ENCODE results near the gene ATP6V1C2. TPM values are rescaled to one million over a fixed set of nuclear protein-coding genes. Genes with fewer than 3 reads are reported as not detected.
A peak's percentile ranks its signal among the peaks of the same experiment; 100 is the strongest.

ATP6V1C2 gene
- total RNA-seq, 4 donors from 2014 or later: 0.63 to 4.0 (median 1.3) TPM

GRCh38 chr2:10709290-10709939 is 12.0 kb upstream of the ATP6V1C2 start:
- no peak for TF ChIP-seq CTCF (IDR thresholded peaks at IDR 0.05)
- DNase-seq (ENCODE audit: low spot score): no peak
- no peak for ATAC-seq (ENCODE audit: low FRiP score)

GRCh38 chr2:10712185-10712809 is 9.1 kb upstream of the ATP6V1C2 start:
- no peak for TF ChIP-seq CTCF (IDR thresholded peaks at IDR 0.05)
- ATAC-seq (ENCODE audit: low FRiP score): no peak
- DNase-seq (ENCODE audit: low spot score): no peak

GRCh38 chr2:10716581-10716980 is 4.8 kb upstream of the ATP6V1C2 start:
- ATAC-seq (ENCODE audit: low FRiP score): no peak
- TF ChIP-seq CTCF (IDR thresholded peaks at IDR 0.05): no peak
- DNase-seq (ENCODE audit: low spot score): no peak

GRCh38 chr2:10717628-10718027 is 3.8 kb upstream of the ATP6V1C2 start:
- ATAC-seq (ENCODE audit: low FRiP score) (peak; percentile 87), DNase-seq (ENCODE audit: low spot score) (no peak)
- TF ChIP-seq CTCF (IDR thresholded peaks at IDR 0.05): no peak

GRCh38 chr2:10720306-10720705 is 1.1 kb upstream of the ATP6V1C2 start:
- ATAC-seq (ENCODE audit: low FRiP score) (no peak), DNase-seq (ENCODE audit: low spot score) (no peak)
- no peak for TF ChIP-seq CTCF (IDR thresholded peaks at IDR 0.05)

- TF ChIP-seq CTCF (IDR thresholded peaks at IDR 0.05): no peak
- DNase-seq (ENCODE audit: low spot score): no peak
- no peak for ATAC-seq (ENCODE audit: low FRiP score)
These were observed 459 bp upstream of the ATP6V1C2 start for GRCh38 chr2:10720947-10721395.
